ENCODE data around the gene EXTL1.

The EXTL1 gene

GRCh38 chr1:26053718-26054560, 32.4 kb downstream of the EXTL1 start:
- H3K27ac ChIP-seq, result no peak overlapping the region
- TF ChIP-seq CTCF (IDR thresholded peaks at IDR 0.05), result no peak
- H3K27me3 ChIP-seq, result peaks cover 95% of the 10 kb centered on the region
- H3K36me3 ChIP-seq, result no peaks in the 10 kb centered on the region
- no peaks in the 10 kb centered on the region for H3K9me3 ChIP-seq
- no peak overlapping the region for H3K4me3 ChIP-seq (ENCODE audit: low read depth in 1 of 2, low read length in 1 of 2)
- H3K4me1 ChIP-seq (ENCODE audit: control insufficient read depth in 1 of 2, insufficient read depth in 1 of 2, low read depth in 1 of 2, low read length in 1 of 2), result peaks cover 0 to 7% of the 10 kb centered on the region in 2 experiments

GRCh38 chr1:26055041-26055440, 33.5 kb downstream of the EXTL1 start:
- Histone ChIP-seq H3K4me1 (ENCODE audit: control insufficient read depth in 1 of 2, insufficient read depth in 1 of 2, low read depth in 1 of 2, low read length in 1 of 2) (peaks cover 0 to 7% of the 10 kb centered on the region in 2 experiments), H3K4me3 (ENCODE audit: low read depth in 1 of 2, low read length in 1 of 2) (no peak overlapping the region), H3K9me3 (no peaks in the 10 kb centered on the region), H3K27ac (no peak overlapping the region), H3K27me3 (peaks cover 84% of the 10 kb centered on the region), H3K36me3 (no peaks in the 10 kb centered on the region)
- TF ChIP-seq CTCF (IDR thresholded peaks at IDR 0.05), result no peak

DNA sequence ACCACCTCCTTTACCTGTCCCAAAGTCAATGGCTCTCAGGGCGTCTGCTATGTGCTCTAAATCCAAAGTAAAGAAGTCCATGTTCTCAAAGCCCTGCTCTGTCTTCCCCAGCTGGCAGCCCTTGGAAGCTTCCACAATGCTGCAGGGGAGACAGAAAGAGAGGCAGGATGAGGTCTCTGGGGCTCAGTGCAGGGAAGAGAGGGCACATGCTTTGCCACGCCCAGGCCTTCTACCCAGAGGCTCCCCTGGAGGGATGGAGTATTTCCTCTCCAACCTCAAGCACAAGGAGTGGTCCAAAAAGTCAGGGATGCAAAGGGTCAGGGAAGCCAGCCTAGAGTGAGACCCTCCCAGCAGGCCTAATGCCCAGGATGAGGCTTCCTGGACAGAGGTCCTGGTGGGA, 35.6 kb downstream of the EXTL1 start:
- Histone ChIP-seq H3K36me3 (no peaks in the 10 kb centered on the region), H3K4me3 (ENCODE audit: low read depth in 1 of 2, low read length in 1 of 2) (no peak overlapping the region), H3K4me1 (ENCODE audit: control insufficient read depth in 1 of 2, insufficient read depth in 1 of 2, low read depth in 1 of 2, low read length in 1 of 2) (peaks cover 0 to 4% of the 10 kb centered on the region in 2 experiments), H3K27me3 (peaks cover 70% of the 10 kb centered on the region), H3K9me3 (no peaks in the 10 kb centered on the region), H3K27ac (no peak overlapping the region)
- no peak for TF ChIP-seq CTCF (IDR thresholded peaks at IDR 0.05)

- Histone ChIP-seq H3K4me3 (ENCODE audit: low read depth in 1 of 2, low read length in 1 of 2) (no peak overlapping the region), H3K36me3 (no peaks in the 10 kb centered on the region), H3K4me1 (ENCODE audit: control insufficient read depth in 1 of 2, insufficient read depth in 1 of 2, low read depth in 1 of 2, low read length in 1 of 2) (peaks cover 0 to 4% of the 10 kb centered on the region in 2 experiments), H3K27me3 (peaks cover 60% of the 10 kb centered on the region), H3K9me3 (no peaks in the 10 kb centered on the region), H3K27ac (no peak overlapping the region)
- no peak for TF ChIP-seq CTCF (IDR thresholded peaks at IDR 0.05)
Measured at GRCh38 chr1:26058052-26058595, 36.5 kb downstream of the EXTL1 start.

DNA sequence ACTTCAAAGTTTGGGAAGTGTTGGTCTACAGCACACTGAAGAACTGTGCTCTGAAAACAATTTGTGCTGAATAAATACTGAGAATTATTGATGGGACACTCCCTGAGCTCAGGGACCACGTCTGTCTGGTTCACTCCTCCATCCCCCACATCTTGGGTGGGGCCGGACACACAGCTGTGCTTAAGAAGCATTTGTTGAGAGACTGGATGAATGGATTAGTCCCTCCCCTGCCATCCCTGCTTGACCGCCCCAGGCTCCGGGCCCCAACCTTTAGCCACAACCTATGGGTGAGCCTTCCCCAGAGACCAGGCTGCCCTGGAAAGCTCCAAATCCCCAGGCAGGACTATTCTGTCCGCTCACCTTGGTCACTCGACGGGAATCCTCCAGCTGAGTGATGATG, 38.3 kb downstream of the EXTL1 start:
- H3K4me3 ChIP-seq (ENCODE audit: low read depth in 1 of 2, low read length in 1 of 2), result no peak overlapping the region
- no peaks in the 10 kb centered on the region for H3K9me3 ChIP-seq
- no peaks in the 10 kb centered on the region for H3K36me3 ChIP-seq
- peaks cover 47% of the 10 kb centered on the region for H3K27me3 ChIP-seq
- TF ChIP-seq CTCF (IDR thresholded peaks at IDR 0.05), result no peak
- no peak overlapping the region for H3K27ac ChIP-seq
- no peaks in the 10 kb centered on the region for H3K4me1 ChIP-seq (ENCODE audit: control insufficient read depth in 1 of 2, insufficient read depth in 1 of 2, low read depth in 1 of 2, low read length in 1 of 2)
